Measurements from ENCODE around the gene GALNT10.

DNA sequence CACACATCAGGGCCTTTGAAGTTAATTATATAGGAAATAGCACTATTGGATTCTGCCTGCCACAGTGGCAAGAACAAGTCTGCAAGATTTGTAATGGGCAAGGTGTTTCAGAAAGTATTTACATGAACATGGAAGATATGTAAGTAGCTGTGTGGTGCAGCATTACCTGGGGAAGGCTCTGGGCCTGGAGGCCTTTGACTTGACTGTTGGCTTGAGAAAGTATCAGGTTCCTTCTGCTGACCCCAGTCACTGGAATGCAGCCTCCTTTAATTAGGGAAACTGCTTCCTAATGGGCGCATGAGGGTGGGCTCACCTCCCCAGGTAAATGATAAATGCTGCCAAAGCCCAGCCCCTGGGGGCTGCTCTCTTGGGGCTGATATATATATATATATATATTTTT lies 102.7 kb downstream of the GALNT10 start:
- TF ChIP-seq CTCF (IDR thresholded peaks at IDR 0.05; ENCODE audit: insufficient read depth, low read depth, low read length) (no peak), EZH2 (IDR thresholded peaks at IDR 0.05; ENCODE audit: insufficient read depth, low read length) (no peak)
